CD4-positive, alpha-beta memory T cell (primary cell): ENCODE measurements around the gene SIPA1L2. TPM values are rescaled to one million over a fixed set of nuclear protein-coding genes. Genes with fewer than 3 reads are reported as not detected.

Experiments used
- CTCF ChIA-PET: fragments of 350-600 bp; sonication (Branson Sonifier 250); formaldehyde crosslinking; loops from one replicate; lab custom pipeline; 2021; ENCODE audit warnings: inconsistent platforms; ENCODE audit not compliant: partially characterized antibody; lab: Charles Lee
- POLR2A ChIA-PET: fragments of 350-600 bp; sonication (Branson Sonifier 250); formaldehyde crosslinking; loops from one replicate; lab custom pipeline; 2021; ENCODE audit not compliant: partially characterized antibody; lab: Charles Lee
- DNase-seq, 5 donors: peaks; one replicate each; pipeline versions ENCODE4 v3.0.0 to v3.0.0-alpha.2; 2020 to 2022; ENCODE audit warnings: mixed read lengths in 1 of 5
- H3K27ac ChIP-seq: one replicate; pipeline ENCODE4 v1.7.0; 2013; ENCODE audit warnings: low read depth, low read length
- H3K27me3 ChIP-seq: 2 replicates; pipeline ENCODE4 v1.7.0; 2013; ENCODE audit warnings: mild to moderate bottlenecking, low read length, moderate library complexity; ENCODE audit not compliant: insufficient read depth
- H3K36me3 ChIP-seq: 2 replicates; pipeline ENCODE4 v1.7.0; 2013; ENCODE audit warnings: mild to moderate bottlenecking, low read length, moderate library complexity; ENCODE audit not compliant: insufficient read depth
- H3K4me1 ChIP-seq: 2 replicates; pipeline ENCODE4 v1.7.0; 2013; ENCODE audit warnings: mild to moderate bottlenecking, low read length, moderate library complexity; ENCODE audit not compliant: insufficient read depth
- H3K4me3 ChIP-seq, 2 donors: one replicate each; pipeline ENCODE4 v1.7.0; 2013; ENCODE audit warnings: low read length in 2 of 2, mild to moderate bottlenecking in 1 of 2
- H3K9me3 ChIP-seq, 2 donors: one replicate each; pipeline ENCODE4 v1.7.0; 2013; ENCODE audit warnings: low read length in 2 of 2, control low read depth in 1 of 2; ENCODE audit not compliant: control insufficient read depth in 1 of 2
- H3K27ac Mint-ChIP-seq, 7 donors: one replicate each; pipeline ENCODE4 v1.8.0; 2020 to 2021; ENCODE audit warnings: mixed read lengths in 7 of 7, mild to moderate bottlenecking in 6 of 7, inconsistent platforms in 3 of 7, moderate library complexity in 3 of 7
- H3K27me3 Mint-ChIP-seq, 2 donors: one replicate each; pipeline ENCODE4 v1.8.0; 2020 to 2021; ENCODE audit warnings: mixed read lengths in 2 of 2
- H3K36me3 Mint-ChIP-seq, 2 donors: one replicate each; pipeline ENCODE4 v1.8.0; 2020 to 2021; ENCODE audit warnings: mixed read lengths in 2 of 2, inconsistent platforms in 1 of 2, mild to moderate bottlenecking in 1 of 2
- H3K4me1 Mint-ChIP-seq, 4 donors: one replicate each; pipeline ENCODE4 v1.8.0; 2020 to 2021; ENCODE audit warnings: mixed read lengths in 4 of 4, mild to moderate bottlenecking in 1 of 4
- H3K4me3 Mint-ChIP-seq, 8 donors: one replicate each; pipeline ENCODE4 v1.8.0; 2020 to 2021; ENCODE audit warnings: mixed read lengths in 8 of 8, mild to moderate bottlenecking in 7 of 8, moderate library complexity in 6 of 8, inconsistent platforms in 3 of 8
- H3K9me3 Mint-ChIP-seq, 8 donors: one replicate each; pipeline ENCODE4 v1.8.0; 2020 to 2021; ENCODE audit warnings: mixed read lengths in 8 of 8, mild to moderate bottlenecking in 5 of 8, inconsistent platforms in 3 of 8, moderate library complexity in 1 of 8
- intact Hi-C: fragments of 100-400 bp; cut with micrococcal nuclease; formaldehyde crosslinking; loops from one replicate; pipeline ENCODE4 v1.15.1; 2023
- polyA plus RNA-seq, 2 donors: library from polyadenylated mRNA; unstranded; fragments of 300-500 nt; fragmentation: Illumina TruSeq; gene quantifications; one replicate each; pipeline ENCODE4 v1.2.3, GENCODE V29; 2021
- total RNA-seq, 2 experiments: library from RNA; stranded (reverse); gene quantifications; one replicate each; pipeline ENCODE4 v1.2.3, GENCODE V29; 2021

SIPA1L2 gene
- total and polyA plus RNA-seq, 4 experiments from 2014 or later = 0.20 to 1.6 (median 1.0) TPM

GRCh38 chr1:232669981-232670747 lies 40.2 kb upstream of the SIPA1L2 start:
- no peaks in the 10 kb centered on the region for H3K9me3 ChIP-seq
- DNase-seq = no peak
- ChIA-PET POLR2A (no interaction called here), CTCF (no interaction called here)
- no peaks in the 10 kb centered on the region for H3K36me3 Mint-ChIP-seq
- no peaks in the 10 kb centered on the region for H3K9me3 Mint-ChIP-seq
- intact Hi-C loops = no loop called here
- H3K27ac ChIP-seq = no peak overlapping the region
- peaks cover 5 to 11% (median 9%) of the 10 kb centered on the region in 4 donors for H3K4me1 Mint-ChIP-seq
- H3K4me3 Mint-ChIP-seq = no peak overlapping the region
- H3K27me3 Mint-ChIP-seq = peaks cover 7% of the 10 kb centered on the region in 2 donors
- H3K4me1 ChIP-seq = peaks cover 5% of the 10 kb centered on the region
- H3K36me3 ChIP-seq = no peaks in the 10 kb centered on the region
- no peaks in the 10 kb centered on the region for H3K27me3 ChIP-seq
- H3K27ac Mint-ChIP-seq = no peak overlapping the region
- H3K4me3 ChIP-seq = no peak overlapping the region

GRCh38 chr1:232667778-232668165 lies 37.8 kb upstream of the SIPA1L2 start:
- Histone ChIP-seq H3K36me3 (no peaks in the 10 kb centered on the region), H3K27ac (no peak overlapping the region), H3K9me3 (no peaks in the 10 kb centered on the region), H3K4me3 (no peak overlapping the region), H3K27me3 (no peaks in the 10 kb centered on the region), H3K4me1 (peaks cover 5% of the 10 kb centered on the region)
- H3K27me3 Mint-ChIP-seq = peaks cover 4% of the 10 kb centered on the region in 2 donors
- H3K27ac Mint-ChIP-seq = no peak overlapping the region
- peak overlapping the region in 4 of 8 donors; percentile 9 to 54 (median 38) for H3K4me3 Mint-ChIP-seq
- peaks cover 5 to 11% (median 9%) of the 10 kb centered on the region in 4 donors for H3K4me1 Mint-ChIP-seq
- H3K36me3 Mint-ChIP-seq = no peaks in the 10 kb centered on the region
- intact Hi-C loops = no loop called here
- DNase-seq = no peak
- no peaks in the 10 kb centered on the region for H3K9me3 Mint-ChIP-seq
- ChIA-PET CTCF (interaction anchor here (1.9 kb wide), 1 partner anchor 8 kb away, joined by 4 read pairs; no protein-coding TSS in a partner anchor), POLR2A (no interaction called here)

- POLR2A ChIA-PET = no interaction called here
- no peak for DNase-seq
- Histone ChIP-seq H3K4me3 (no peak overlapping the region), H3K27me3 (no peaks in the 10 kb centered on the region), H3K4me1 (peaks cover 5% of the 10 kb centered on the region), H3K27ac (no peak overlapping the region), H3K36me3 (no peaks in the 10 kb centered on the region), H3K9me3 (no peaks in the 10 kb centered on the region)
- H3K9me3 Mint-ChIP-seq = no peaks in the 10 kb centered on the region
- no peaks in the 10 kb centered on the region for H3K36me3 Mint-ChIP-seq
- peak overlapping the region in 2 of 7 donors; percentile 13 to 31 for H3K27ac Mint-ChIP-seq
- H3K27me3 Mint-ChIP-seq = peaks cover 4% of the 10 kb centered on the region in 2 donors
- peak overlapping the region in 4 of 8 donors; percentile 9 to 54 (median 38) for H3K4me3 Mint-ChIP-seq
- intact Hi-C loops = no loop called here
- CTCF ChIA-PET = interaction anchor here (1.9 kb wide), 1 partner anchor 8 kb away, joined by 4 read pairs; no protein-coding TSS in a partner anchor
- H3K4me1 Mint-ChIP-seq = peaks cover 5 to 11% (median 9%) of the 10 kb centered on the region in 4 donors
Observed at GRCh38 chr1:232667094-232667777, 37.3 kb upstream of the SIPA1L2 start.

GRCh38 chr1:232664844-232665777 lies 35.2 kb upstream of the SIPA1L2 start:
- Histone ChIP-seq H3K27me3 (no peaks in the 10 kb centered on the region), H3K4me1 (peaks cover 5% of the 10 kb centered on the region), H3K27ac (no peak overlapping the region), H3K4me3 (no peak overlapping the region), H3K36me3 (no peaks in the 10 kb centered on the region), H3K9me3 (no peaks in the 10 kb centered on the region)
- Mint-ChIP-seq H3K4me3 (no peak overlapping the region), H3K27me3 (peaks cover 2 to 12% of the 10 kb centered on the region in 2 donors), H3K36me3 (no peaks in the 10 kb centered on the region), H3K9me3 (no peaks in the 10 kb centered on the region), H3K27ac (no peak overlapping the region), H3K4me1 (peaks cover 5 to 11% (median 9%) of the 10 kb centered on the region in 4 donors)
- CTCF ChIA-PET = no interaction called here
- POLR2A ChIA-PET = no interaction called here
- DNase-seq = no peak
- intact Hi-C loops = no loop called here

- peaks cover 7 to 20% of the 10 kb centered on the region in 2 donors for H3K27me3 Mint-ChIP-seq
- no peak for DNase-seq
- Histone ChIP-seq H3K4me1 (peaks cover 5% of the 10 kb centered on the region), H3K27ac (no peak overlapping the region), H3K27me3 (no peaks in the 10 kb centered on the region), H3K4me3 (no peak overlapping the region), H3K36me3 (no peaks in the 10 kb centered on the region), H3K9me3 (no peaks in the 10 kb centered on the region)
- H3K4me3 Mint-ChIP-seq = no peak overlapping the region
- no peak overlapping the region for H3K27ac Mint-ChIP-seq
- H3K36me3 Mint-ChIP-seq = no peaks in the 10 kb centered on the region
- ChIA-PET POLR2A (no interaction called here), CTCF (interaction anchor here (0.7 kb wide), 1 partner anchor 587 kb away, joined by 3 read pairs; no protein-coding TSS in a partner anchor)
- intact Hi-C loops = no loop called here
- peaks cover 0 to 3% (median 0%) of the 10 kb centered on the region in 8 donors for H3K9me3 Mint-ChIP-seq
- peaks cover 5 to 9% (median 7%) of the 10 kb centered on the region in 4 donors for H3K4me1 Mint-ChIP-seq
Observed at GRCh38 chr1:232662910-232663309, 33.0 kb upstream of the SIPA1L2 start.

GRCh38 chr1:232658386-232658785 lies 28.5 kb upstream of the SIPA1L2 start:
- Histone ChIP-seq H3K9me3 (no peaks in the 10 kb centered on the region), H3K27ac (no peak overlapping the region), H3K4me1 (no peaks in the 10 kb centered on the region), H3K36me3 (no peaks in the 10 kb centered on the region), H3K4me3 (no peak overlapping the region), H3K27me3 (no peaks in the 10 kb centered on the region)
- H3K4me1 Mint-ChIP-seq = peaks cover 0 to 4% (median 1%) of the 10 kb centered on the region in 4 donors
- H3K27me3 Mint-ChIP-seq = peaks cover 10 to 31% of the 10 kb centered on the region in 2 donors
- no peak for DNase-seq
- no peak overlapping the region for H3K4me3 Mint-ChIP-seq
- ChIA-PET POLR2A (no interaction called here), CTCF (interaction anchor here (1.5 kb wide), 1 partner anchor 31 kb away, joined by 4 read pairs; no protein-coding TSS in a partner anchor)
- intact Hi-C loops = no loop called here
- H3K36me3 Mint-ChIP-seq = no peaks in the 10 kb centered on the region
- H3K9me3 Mint-ChIP-seq = peaks cover 0 to 3% (median 0%) of the 10 kb centered on the region in 8 donors
- no peak overlapping the region for H3K27ac Mint-ChIP-seq
